ENCODE measurements around the gene SLC36A1. TPM values are rescaled to one million over a fixed set of nuclear protein-coding genes. Genes with fewer than 3 reads are reported as not detected.

Gene SLC36A1
- total and polyA plus RNA-seq, 9 donors = 1.9 to 9.7 (median 5.4) TPM

- Histone ChIP-seq H3K27me3 (no peaks in the 10 kb centered on the region), H3K27ac (no peak overlapping the region), H3K4me3 (no peak overlapping the region), H3K36me3 (no peaks in the 10 kb centered on the region), H3K9me3 (no peaks in the 10 kb centered on the region), H3K4me1 (ENCODE audit: insufficient read depth) (no peaks in the 10 kb centered on the region)
- intact Hi-C loops (cut with DNase I) = no loop called here
- no peak for DNase-seq
- 93 to 97% (median 96%) methylated on average over 30 of the region's 30 CpGs for WGBS, 3 donors
- TF ChIP-seq POLR2A (IDR thresholded peaks at IDR 0.05) = no peak
- TF ChIP-seq CTCF (IDR thresholded peaks at IDR 0.05) = no peak
- TF ChIP-seq EP300 (IDR thresholded peaks at IDR 0.05) = no peak
Observed at GRCh38 chr5:151531581-151531980, 84.2 kb downstream of the SLC36A1 start.

- Histone ChIP-seq H3K27ac (no peak overlapping the region), H3K9me3 (no peaks in the 10 kb centered on the region), H3K4me1 (ENCODE audit: insufficient read depth) (no peaks in the 10 kb centered on the region), H3K36me3 (no peaks in the 10 kb centered on the region), H3K4me3 (no peak overlapping the region), H3K27me3 (no peaks in the 10 kb centered on the region)
- no peak for TF ChIP-seq POLR2A (IDR thresholded peaks at IDR 0.05)
- no peak for TF ChIP-seq CTCF (IDR thresholded peaks at IDR 0.05)
- no peak for TF ChIP-seq EP300 (IDR thresholded peaks at IDR 0.05)
- WGBS, 3 donors = 50 to 74% (median 58%) methylated on average over 4 of the region's 4 CpGs
- DNase-seq = no peak
- intact Hi-C loops (cut with DNase I) = no loop called here
Observed at GRCh38 chr5:151532416-151532815, 85.0 kb downstream of the SLC36A1 start.

GRCh38 chr5:151534350-151534749 lies 86.9 kb downstream of the SLC36A1 start:
- Histone ChIP-seq H3K9me3 (no peaks in the 10 kb centered on the region), H3K4me3 (no peak overlapping the region), H3K27me3 (no peaks in the 10 kb centered on the region), H3K4me1 (ENCODE audit: insufficient read depth) (no peaks in the 10 kb centered on the region), H3K36me3 (no peaks in the 10 kb centered on the region), H3K27ac (no peak overlapping the region)
- WGBS, 3 donors = 64 to 74% (median 73%) methylated on average over 11 of the region's 11 CpGs
- TF ChIP-seq EP300 (IDR thresholded peaks at IDR 0.05) (no peak), CTCF (IDR thresholded peaks at IDR 0.05) (no peak)
- no peak for DNase-seq
- intact Hi-C loops (cut with DNase I) = no loop called here

GRCh38 chr5:151537044-151537443 lies 89.6 kb downstream of the SLC36A1 start:
- TF ChIP-seq EP300 (IDR thresholded peaks at IDR 0.05) (no peak), CTCF (IDR thresholded peaks at IDR 0.05) (no peak), POLR2A (IDR thresholded peaks at IDR 0.05) (no peak)
- no peaks in the 10 kb centered on the region for H3K27me3 ChIP-seq
- WGBS, 3 donors = 73 to 92% (median 90%) methylated on average over 4 of the region's 4 CpGs
- no peaks in the 10 kb centered on the region for H3K36me3 ChIP-seq
- no peak overlapping the region for H3K27ac ChIP-seq
- H3K4me1 ChIP-seq (ENCODE audit: insufficient read depth) = no peaks in the 10 kb centered on the region
- H3K9me3 ChIP-seq = no peaks in the 10 kb centered on the region
- no peak for DNase-seq
- intact Hi-C loops (cut with DNase I) = no loop called here
- H3K4me3 ChIP-seq = no peak overlapping the region

- Histone ChIP-seq H3K4me3 (no peak overlapping the region), H3K36me3 (no peaks in the 10 kb centered on the region), H3K4me1 (ENCODE audit: insufficient read depth) (no peaks in the 10 kb centered on the region), H3K9me3 (no peaks in the 10 kb centered on the region), H3K27ac (no peak overlapping the region), H3K27me3 (no peaks in the 10 kb centered on the region)
- 87 to 94% (median 90%) methylated on average over 2 of the region's 2 CpGs for WGBS, 3 donors
- TF ChIP-seq EP300 (IDR thresholded peaks at IDR 0.05) = no peak
- TF ChIP-seq POLR2A (IDR thresholded peaks at IDR 0.05) = no peak
- no peak for TF ChIP-seq CTCF (IDR thresholded peaks at IDR 0.05)
- no peak for DNase-seq
- intact Hi-C loops (cut with DNase I) = no loop called here
Observed at GRCh38 chr5:151541571-151541970, 94.2 kb downstream of the SLC36A1 start.

Data from ovary (tissue), 9 donors.